Lower leg skin (tissue), 3 donors: ENCODE data around the gene COL4A2.

ENCODE experiments used
- CTCF ChIP-seq, 3 donors: fragments of 450-650 bp; IDR thresholded peaks; one replicate each; pipeline ENCODE4 v1.5.1; 2016; ENCODE audit warnings: antibody characterized with exemption in 3 of 3, mild to moderate bottlenecking in 3 of 3, moderate library complexity in 2 of 3
- POLR2A ChIP-seq, 2 donors: fragments of 450-650 bp; IDR thresholded peaks; one replicate each; pipeline ENCODE4 v1.6.1; 2016 to 2017; ENCODE audit warnings: antibody characterized with exemption in 2 of 2, mild to moderate bottlenecking in 1 of 2, moderate library complexity in 1 of 2

DNA sequence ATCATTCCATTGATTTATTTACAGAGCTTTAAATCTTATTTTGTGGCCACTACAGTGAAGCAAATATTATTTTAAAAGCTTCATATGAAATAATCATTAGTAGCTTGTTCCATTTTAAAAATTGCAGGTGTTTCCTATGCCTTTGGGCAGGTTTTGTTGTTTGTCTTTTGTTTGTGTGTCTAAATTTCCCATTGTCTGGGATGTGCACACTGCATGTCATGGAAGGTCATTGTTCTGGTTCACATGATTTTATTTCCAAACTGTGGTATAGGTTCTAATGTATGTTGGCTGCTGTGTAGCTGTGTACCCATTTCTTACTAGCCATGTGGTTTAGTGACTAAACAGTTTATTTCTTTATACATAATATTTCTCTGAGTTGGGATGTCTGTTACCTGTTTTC, 65.6 kb downstream of the COL4A2 start:
- TF ChIP-seq POLR2A (IDR thresholded peaks at IDR 0.05) (no peak), CTCF (IDR thresholded peaks at IDR 0.05) (no peak)
